B cell (primary cell): ENCODE results near the gene POLR3GL. TPM values are rescaled to one million over a fixed set of nuclear protein-coding genes. Genes with fewer than 3 reads are reported as not detected.

Experiments
- ATAC-seq: fragments of 200-7000 bp; cut with Tn5 transposase; one replicate; pipeline ENCODE4 v1.10.0; 2021; ENCODE audit warnings: low read depth, mild to moderate bottlenecking, moderate number of reproducible peaks, moderate library complexity
- CTCF ChIA-PET: fragments of 350-600 bp; sonication (Branson Sonifier 250); formaldehyde crosslinking; loops from one replicate; lab custom pipeline; 2021; ENCODE audit warnings: antibody characterized with exemption, inconsistent platforms; lab: Charles Lee
- POLR2A ChIA-PET: fragments of 350-600 bp; sonication (Branson Sonifier 250); formaldehyde crosslinking; loops from one replicate; lab custom pipeline; 2021; ENCODE audit warnings: antibody characterized with exemption; lab: Charles Lee
- DNase-seq: peaks from one replicate; pipeline ENCODE4 v3.0.0; 2013
- H2AFZ ChIP-seq: 2 replicates; pipeline ENCODE4 v1.6.1; 2012; ENCODE audit warnings: mild to moderate bottlenecking, low read depth, low read length; ENCODE audit not compliant: insufficient read depth, poor library complexity, severe bottlenecking
- H3K27ac ChIP-seq, 2 donors: 1 replicate in 1 of 2; 2 replicates in 1 of 2; pipeline ENCODE4 v1.5.1; 2012 to 2013; ENCODE audit warnings: low read length in 2 of 2, mild to moderate bottlenecking in 2 of 2, moderate library complexity in 1 of 2
- H3K27me3 ChIP-seq, 4 experiments: fragments of 200-600 bp in 1 of 4; sonication (generic) in 1 of 4; replicated peaks in 1 of 4; 1 replicate in 2 of 4; 2 replicates in 2 of 4; pipeline versions ENCODE4 v1.6.1 to v1.7.0; 2013 to 2016; ENCODE audit warnings: low read length in 3 of 4, mild to moderate bottlenecking in 2 of 4, mixed read lengths in 1 of 4, moderate library complexity in 1 of 4; ENCODE audit not compliant: insufficient read depth in 4 of 4, control insufficient read depth in 3 of 4; ENCODE audit errors: control extremely low read depth in 1 of 4
- H3K36me3 ChIP-seq, 2 experiments: replicated peaks in 1 of 2; 1 replicate in 1 of 2; 2 replicates in 1 of 2; pipeline versions ENCODE4 v1.6.1 to v1.7.1; 2013; ENCODE audit warnings: low read length in 1 of 2; ENCODE audit not compliant: insufficient read depth in 2 of 2, control insufficient read depth in 1 of 2; ENCODE audit errors: control extremely low read depth in 1 of 2, extremely low read depth in 1 of 2
- H3K4me1 ChIP-seq, 2 donors: fragments of 200-600 bp in 1 of 2; sonication (generic) in 1 of 2; 1 replicate in 1 of 2; 2 replicates in 1 of 2; pipeline versions ENCODE4 v1.5.1 to v1.6.1; 2013 to 2017; ENCODE audit warnings: low read length in 2 of 2; ENCODE audit not compliant: control insufficient read depth in 2 of 2, insufficient read depth in 2 of 2
- H3K4me2 ChIP-seq: replicated peaks from 2 replicates; pipeline ENCODE3; 2012; ENCODE audit warnings: mild to moderate bottlenecking, low read depth, low read length; ENCODE audit not compliant: poor library complexity, severe bottlenecking
- H3K4me3 ChIP-seq, 5 experiments: fragments of 200-600 bp in 1 of 5; sonication (generic) in 1 of 5; 1 replicate in 3 of 5; 2 replicates in 2 of 5; pipeline versions ENCODE4 v1.5.1 to v1.7.0; 2011 to 2016; ENCODE audit warnings: low read length in 4 of 5, mild to moderate bottlenecking in 4 of 5, low read depth in 2 of 5, control low read depth in 1 of 5, moderate library complexity in 1 of 5; ENCODE audit not compliant: insufficient read depth in 1 of 5; ENCODE audit errors: control extremely low read depth in 1 of 5, extremely low read depth in 1 of 5
- H3K79me2 ChIP-seq: fragments of 200-600 bp; sonication (generic); one replicate; pipeline ENCODE4 v1.6.0; 2016; ENCODE audit warnings: low read length; ENCODE audit not compliant: control insufficient read depth, insufficient read depth
- H3K9ac ChIP-seq: fragments of 200-600 bp; sonication (generic); 2 replicates; pipeline ENCODE4 v1.6.1; 2017; ENCODE audit warnings: mild to moderate bottlenecking, low read length, moderate library complexity
- H3K9me3 ChIP-seq, 3 donors: one replicate each; pipeline versions ENCODE4 v1.6.1 to v1.7.1; 2013; ENCODE audit warnings: low read length in 2 of 3; ENCODE audit not compliant: control insufficient read depth in 2 of 3, insufficient read depth in 1 of 3; ENCODE audit errors: control extremely low read depth in 1 of 3
- H4K20me1 ChIP-seq: 2 replicates; pipeline ENCODE4 v1.6.0; 2012; ENCODE audit warnings: mild to moderate bottlenecking, low read length; ENCODE audit not compliant: insufficient read depth, control insufficient read depth, poor library complexity, severe bottlenecking
- H3K27ac Mint-ChIP-seq: one replicate; pipeline ENCODE4 v1.8.0; 2021; ENCODE audit warnings: mixed read lengths
- H3K27me3 Mint-ChIP-seq: one replicate; pipeline ENCODE4 v1.8.0; 2021; ENCODE audit warnings: mixed read lengths
- H3K4me1 Mint-ChIP-seq: one replicate; pipeline ENCODE4 v1.8.0; 2021; ENCODE audit warnings: mixed read lengths
- H3K4me3 Mint-ChIP-seq: one replicate; pipeline ENCODE4 v1.8.0; 2021; ENCODE audit warnings: mixed read lengths
- H3K9me3 Mint-ChIP-seq: one replicate; pipeline ENCODE4 v1.8.0; 2022; ENCODE audit warnings: mixed read lengths; ENCODE audit not compliant: insufficient read depth
- EZH2 ChIP-seq: IDR thresholded peaks from 2 replicates; pipeline ENCODE4 v1.6.1; 2012; ENCODE audit warnings: borderline replicate concordance, low read depth, mild to moderate bottlenecking, moderate library complexity, low read length; ENCODE audit not compliant: insufficient read depth, poor library complexity, severe bottlenecking
- WGBS: methylation state at CpG from one replicate; pipeline ENCODE4 v1.1.5; 2013; ENCODE audit warnings: missing lambda C conversion rate; ENCODE audit not compliant: insufficient coverage; 5-methylcytosine and 5-hydroxymethylcytosine counted together
- intact Hi-C: fragments of 100-400 bp; cut with micrococcal nuclease; formaldehyde crosslinking; loops from one replicate; pipeline ENCODE4 v1.10.0; 2022
- polyA plus RNA-seq: library from polyadenylated mRNA; depleted of rRNA; stranded (reverse); fragments of >200 nt; gene quantifications from 2 replicates; pipeline ENCODE4 v1.2.3, GENCODE V29; 2012
- total RNA-seq, 2 donors: library from RNA; stranded (reverse); fragments of 120-200 nt in 1 of 2; gene quantifications; 1 replicate in 1 of 2; 2 replicates in 1 of 2; pipeline versions ENCODE4 v1.2.3 to v1.2.4, GENCODE V29; 2013 to 2022
- TF ChIP-seq, protein P1 (sequence below): fragments of 200-600 bp; IDR thresholded peaks from one replicate; pipeline ENCODE4 v1.8.0; 2022; ENCODE audit warnings: antibody characterized with exemption, mild to moderate bottlenecking

POLR3GL gene
- total and polyA plus RNA-seq, 2 donors (not counting 1 experiment from before 2014, with no cell fraction given) = 17.6 to 33.3 TPM

DNA sequence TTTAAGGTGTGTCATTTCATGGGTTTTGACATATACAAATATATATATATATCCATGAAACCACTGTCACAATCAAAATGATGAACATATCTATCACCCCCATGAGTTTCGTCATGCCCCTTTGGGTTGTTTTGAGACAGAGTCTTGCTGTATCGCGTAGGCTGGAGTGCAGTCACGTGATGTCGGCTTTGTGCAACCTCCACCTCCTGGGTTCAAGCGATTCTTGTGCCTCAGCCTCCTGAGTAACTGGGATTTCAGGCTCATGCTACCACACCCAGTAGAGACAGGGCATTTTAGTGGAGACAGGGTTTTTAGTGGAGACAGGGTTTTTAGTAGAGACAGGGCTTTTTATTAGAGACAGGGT, 49.1 kb downstream of the POLR3GL start:
- ATAC-seq (no peak), DNase-seq (no peak)
- H3K36me3 ChIP-seq = no peaks in the 10 kb centered on the region
- no peaks in the 10 kb centered on the region for H3K79me2 ChIP-seq
- no peaks in the 10 kb centered on the region for H3K4me1 ChIP-seq
- Mint-ChIP-seq H3K27me3 (peaks cover 20% of the 10 kb centered on the region), H3K4me1 (peaks cover 2% of the 10 kb centered on the region), H3K27ac (no peak overlapping the region), H3K4me3 (no peak overlapping the region), H3K9me3 (no peaks in the 10 kb centered on the region)
- H2AFZ ChIP-seq = no peak overlapping the region
- TF ChIP-seq EZH2 = no peak
- TF ChIP-seq, protein P1, sequence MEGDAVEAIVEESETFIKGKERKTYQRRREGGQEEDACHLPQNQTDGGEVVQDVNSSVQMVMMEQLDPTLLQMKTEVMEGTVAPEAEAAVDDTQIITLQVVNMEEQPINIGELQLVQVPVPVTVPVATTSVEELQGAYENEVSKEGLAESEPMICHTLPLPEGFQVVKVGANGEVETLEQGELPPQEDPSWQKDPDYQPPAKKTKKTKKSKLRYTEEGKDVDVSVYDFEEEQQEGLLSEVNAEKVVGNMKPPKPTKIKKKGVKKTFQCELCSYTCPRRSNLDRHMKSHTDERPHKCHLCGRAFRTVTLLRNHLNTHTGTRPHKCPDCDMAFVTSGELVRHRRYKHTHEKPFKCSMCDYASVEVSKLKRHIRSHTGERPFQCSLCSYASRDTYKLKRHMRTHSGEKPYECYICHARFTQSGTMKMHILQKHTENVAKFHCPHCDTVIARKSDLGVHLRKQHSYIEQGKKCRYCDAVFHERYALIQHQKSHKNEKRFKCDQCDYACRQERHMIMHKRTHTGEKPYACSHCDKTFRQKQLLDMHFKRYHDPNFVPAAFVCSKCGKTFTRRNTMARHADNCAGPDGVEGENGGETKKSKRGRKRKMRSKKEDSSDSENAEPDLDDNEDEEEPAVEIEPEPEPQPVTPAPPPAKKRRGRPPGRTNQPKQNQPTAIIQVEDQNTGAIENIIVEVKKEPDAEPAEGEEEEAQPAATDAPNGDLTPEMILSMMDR = no peak
- WGBS = no CpG with 5 or more reads among the region's 6 CpGs
- no peak overlapping the region for H3K4me3 ChIP-seq
- peaks cover 0 to 9% (median 0%) of the 10 kb centered on the region in 4 experiments for H3K27me3 ChIP-seq
- ChIA-PET CTCF (interaction anchor here (0.6 to 13.6 kb wide), 10 partner anchors 9 to 168 kb away, joined by 3 to 361 read pairs (median 10); partner anchors contain the start of genes NUDT17, PIAS3 and RBM8A), POLR2A (no interaction called here)
- H3K27ac ChIP-seq = no peak overlapping the region
- H3K4me2 ChIP-seq = no peak overlapping the region
- no peak overlapping the region for H3K9ac ChIP-seq
- intact Hi-C loops = loop anchor here (1.0 to 2.0 kb wide), 5 partner anchors 17 to 168 kb away; partner anchors contain the start of genes NUDT17 and TXNIP
- no peaks in the 10 kb centered on the region for H3K9me3 ChIP-seq
- no peaks in the 10 kb centered on the region for H4K20me1 ChIP-seq

DNA sequence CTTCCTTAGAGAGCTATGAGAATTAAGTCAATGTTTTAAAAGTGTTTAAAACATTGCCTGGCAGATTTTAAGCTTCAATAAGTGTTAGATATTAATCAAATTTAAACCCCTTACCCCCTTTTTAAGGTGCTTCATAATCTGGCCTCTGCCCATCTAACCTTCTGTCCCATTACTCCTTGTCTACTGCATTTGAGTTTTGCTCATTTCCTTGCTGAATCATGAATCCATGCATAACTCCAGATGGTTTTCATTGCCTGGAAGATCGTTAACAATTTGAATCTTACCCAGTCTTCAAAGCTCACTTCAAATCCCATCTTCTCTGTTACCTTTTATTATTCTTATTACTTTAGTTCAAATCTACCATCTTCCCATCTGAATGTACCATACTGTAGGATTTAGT, 52.4 kb downstream of the POLR3GL start:
- Mint-ChIP-seq H3K9me3 (no peaks in the 10 kb centered on the region), H3K27ac (no peak overlapping the region), H3K4me3 (no peak overlapping the region), H3K4me1 (peaks cover 11% of the 10 kb centered on the region), H3K27me3 (peaks cover 47% of the 10 kb centered on the region)
- Histone ChIP-seq H3K79me2 (no peaks in the 10 kb centered on the region), H3K4me1 (peaks cover 10 to 19% of the 10 kb centered on the region in 2 donors), H2AFZ (no peak overlapping the region), H3K27me3 (peaks cover 0 to 41% (median 24%) of the 10 kb centered on the region in 4 experiments), H3K9me3 (no peaks in the 10 kb centered on the region), H3K4me2 (no peak overlapping the region), H3K27ac (no peak overlapping the region), H3K9ac (no peak overlapping the region), H4K20me1 (no peaks in the 10 kb centered on the region), H3K36me3 (no peaks in the 10 kb centered on the region), H3K4me3 (no peak overlapping the region)
- no peak for DNase-seq
- TF ChIP-seq, protein P1 = no peak
- TF ChIP-seq EZH2 = no peak
- 60% methylated on average over 1 of the region's 1 CpG for WGBS
- POLR2A ChIA-PET = interaction anchor here (0.6 kb wide), 3 partner anchors 17 to 34 kb away, joined by 3 to 5 read pairs (median 4); no protein-coding TSS in a partner anchor
- CTCF ChIA-PET = interaction anchor here (0.9 to 13.6 kb wide), 7 partner anchors 8 to 172 kb away, joined by 3 to 361 read pairs (median 6); partner anchors contain the start of gene NUDT17
- intact Hi-C loops = no loop called here
- no peak for ATAC-seq
